Activated T-helper 17 cell treated with anti-CD3 and anti-CD28 coated beads, Interleukin-2, amount 50 U/mL, for 72 hours (primary cell): ENCODE measurements around the gene CLEC16A. TPM values are rescaled to one million over a fixed set of nuclear protein-coding genes. Genes with fewer than 3 reads are reported as not detected.

ENCODE experiments used
- ATAC-seq: fragments of 150-1000 bp; cut with Tn5 transposase; replicated peaks from 2 replicates; pipeline ENCODE4 v1.10.0; 2021; ENCODE audit warnings: mild to moderate bottlenecking, moderate library complexity
- H3K27ac Mint-ChIP-seq: one replicate; pipeline ENCODE4 v1.8.0; 2022; ENCODE audit warnings: mixed read lengths
- H3K27me3 Mint-ChIP-seq: one replicate; pipeline ENCODE4 v1.8.0; 2022; ENCODE audit warnings: mixed read lengths
- H3K36me3 Mint-ChIP-seq: one replicate; pipeline ENCODE4 v1.8.0; 2022; ENCODE audit warnings: low read depth, mild to moderate bottlenecking, mixed read lengths
- H3K4me1 Mint-ChIP-seq: one replicate; pipeline ENCODE4 v1.8.0; 2022; ENCODE audit warnings: mixed read lengths
- H3K4me3 Mint-ChIP-seq: one replicate; pipeline ENCODE4 v1.8.0; 2022; ENCODE audit warnings: mild to moderate bottlenecking, mixed read lengths
- H3K9me3 Mint-ChIP-seq: one replicate; pipeline ENCODE4 v1.8.0; 2022; ENCODE audit warnings: mixed read lengths
- total RNA-seq, 2 donors: library from RNA; stranded (reverse); gene quantifications; one replicate each; pipeline ENCODE4 v1.2.3, GENCODE V29; 2022

CLEC16A gene
- total RNA-seq, 2 donors from 2014 or later: 24.3 to 24.8 TPM

DNA sequence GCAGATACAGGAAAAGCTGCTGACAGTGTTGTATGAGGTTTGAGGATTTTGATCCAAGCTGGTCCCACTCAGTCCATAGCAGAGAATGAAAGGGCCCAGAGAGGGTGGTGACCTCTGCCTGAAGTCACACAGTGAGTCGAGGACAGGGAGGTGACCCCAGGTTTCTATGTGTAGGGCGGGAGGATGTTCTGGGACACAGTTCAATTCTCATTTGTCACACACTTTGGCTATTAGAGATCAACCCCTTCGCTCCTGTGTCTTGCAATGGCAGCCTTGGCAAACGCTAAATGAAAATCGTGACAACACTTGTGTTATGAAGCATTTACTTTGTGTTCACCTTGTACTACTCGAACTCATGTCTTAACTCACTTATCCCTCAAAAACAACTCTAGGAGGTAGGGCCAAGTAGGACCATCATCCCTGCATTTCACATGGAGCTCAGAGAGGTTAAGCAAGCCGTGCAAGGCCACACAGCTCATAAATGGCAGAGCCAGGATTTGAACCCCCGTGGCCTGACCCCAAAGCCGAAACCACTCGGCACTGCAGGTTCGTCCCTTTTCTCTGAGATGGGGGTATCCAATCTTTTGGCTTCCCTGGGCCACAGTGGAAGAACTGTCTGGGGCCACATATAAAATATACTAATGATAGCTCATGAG is 12.3 kb upstream of the CLEC16A start:
- ATAC-seq: no peak
- peaks cover 78% of the 10 kb centered on the region for H3K36me3 Mint-ChIP-seq
- no peaks in the 10 kb centered on the region for H3K27me3 Mint-ChIP-seq
- H3K4me1 Mint-ChIP-seq: peaks cover 19% of the 10 kb centered on the region
- no peak overlapping the region for H3K4me3 Mint-ChIP-seq
- no peak overlapping the region for H3K27ac Mint-ChIP-seq
- no peaks in the 10 kb centered on the region for H3K9me3 Mint-ChIP-seq

DNA sequence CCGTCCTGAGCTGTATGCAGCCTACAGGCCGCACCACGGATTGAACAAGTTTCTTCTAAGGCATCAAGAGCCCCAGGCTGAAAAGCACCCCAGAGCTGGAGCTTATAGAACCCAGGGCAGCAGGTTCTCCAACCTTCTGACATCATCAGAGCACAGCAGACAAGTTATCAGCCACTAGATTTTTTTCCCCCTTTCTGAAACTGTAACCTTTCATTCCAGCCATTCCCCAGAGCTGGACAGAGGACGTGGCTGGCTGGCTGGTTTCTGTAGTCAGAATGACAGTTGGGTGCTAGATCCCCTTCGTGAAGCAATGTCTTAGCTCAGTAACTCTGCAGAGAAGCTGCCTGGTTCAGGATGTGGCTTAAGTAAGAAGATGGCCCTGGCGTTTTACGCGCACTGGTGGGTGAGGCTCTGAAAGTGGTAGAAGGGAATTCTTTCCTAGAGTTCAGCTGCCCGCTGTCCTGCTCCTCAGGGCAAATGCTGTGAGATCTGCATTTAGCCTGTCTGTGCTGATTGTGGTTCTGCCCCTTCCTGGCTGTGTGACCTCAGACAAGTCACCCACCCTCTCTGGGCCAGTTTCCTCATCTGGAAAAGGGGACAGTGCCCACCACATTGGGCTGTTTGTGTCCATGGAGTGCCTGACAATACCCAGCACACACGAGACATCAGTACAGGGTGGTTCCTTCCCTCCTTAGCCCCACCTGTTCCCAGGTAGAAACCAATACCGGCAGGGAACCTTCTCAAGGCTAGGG is 11.2 kb upstream of the CLEC16A start:
- H3K9me3 Mint-ChIP-seq: no peaks in the 10 kb centered on the region
- H3K27me3 Mint-ChIP-seq: no peaks in the 10 kb centered on the region
- no peak for ATAC-seq
- peaks cover 78% of the 10 kb centered on the region for H3K36me3 Mint-ChIP-seq
- peak overlapping the region; percentile 43 for H3K27ac Mint-ChIP-seq
- H3K4me3 Mint-ChIP-seq: no peak overlapping the region
- H3K4me1 Mint-ChIP-seq: peaks cover 25% of the 10 kb centered on the region

- no peak for ATAC-seq
- Mint-ChIP-seq H3K27me3 (no peaks in the 10 kb centered on the region), H3K36me3 (peaks cover 78% of the 10 kb centered on the region), H3K9me3 (no peaks in the 10 kb centered on the region), H3K27ac (peak overlapping the region; percentile 43), H3K4me3 (no peak overlapping the region), H3K4me1 (peaks cover 32% of the 10 kb centered on the region)
Observed at GRCh38 chr16:10933865-10934264, 10.5 kb upstream of the CLEC16A start.

DNA sequence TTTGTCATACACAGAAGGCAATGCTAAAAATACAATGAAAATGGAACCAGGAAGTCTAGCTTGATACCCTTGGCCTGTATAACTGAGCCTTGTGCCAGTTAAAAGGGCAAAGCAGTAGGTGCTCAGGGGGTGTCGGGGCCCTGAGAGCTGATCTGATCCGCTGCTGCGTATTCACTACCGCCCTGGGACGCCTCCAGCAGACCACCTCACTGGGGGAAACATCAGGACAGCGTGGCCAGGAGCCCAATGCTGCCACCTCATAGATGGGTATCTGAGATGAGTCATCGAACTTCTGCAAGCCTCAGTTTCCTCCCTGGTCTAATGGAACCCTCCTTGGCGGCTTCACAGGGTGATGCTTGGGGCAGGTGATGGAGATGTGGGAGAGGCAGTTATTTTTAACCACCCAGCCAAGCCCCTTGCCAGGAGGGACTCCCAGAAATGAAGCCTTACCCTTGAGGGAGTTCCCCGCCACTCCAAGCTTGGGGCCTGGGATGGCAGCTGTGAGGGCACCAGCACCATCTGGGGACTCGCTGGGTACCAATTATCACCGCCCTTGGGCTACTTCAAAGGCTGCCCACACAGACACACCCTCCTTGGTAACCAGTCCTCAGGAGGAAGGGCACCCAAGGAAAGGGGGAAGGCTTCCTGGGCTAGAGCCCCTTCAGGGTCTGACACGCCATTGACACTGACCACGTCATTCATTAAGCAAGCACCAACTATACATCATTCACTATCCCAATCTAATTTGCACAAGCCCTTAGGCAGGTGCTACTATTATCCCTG is 9.8 kb upstream of the CLEC16A start:
- peaks cover 84% of the 10 kb centered on the region for H3K36me3 Mint-ChIP-seq
- peaks cover 39% of the 10 kb centered on the region for H3K4me1 Mint-ChIP-seq
- no peaks in the 10 kb centered on the region for H3K9me3 Mint-ChIP-seq
- ATAC-seq: no peak
- H3K4me3 Mint-ChIP-seq: no peak overlapping the region
- H3K27me3 Mint-ChIP-seq: no peaks in the 10 kb centered on the region
- peak overlapping the region; percentile 43 for H3K27ac Mint-ChIP-seq

- Mint-ChIP-seq H3K27me3 (no peaks in the 10 kb centered on the region), H3K36me3 (peaks cover 85% of the 10 kb centered on the region), H3K4me1 (peaks cover 45% of the 10 kb centered on the region), H3K9me3 (no peaks in the 10 kb centered on the region), H3K27ac (peak overlapping the region; percentile 6), H3K4me3 (no peak overlapping the region)
- ATAC-seq: no peak
Observed at GRCh38 chr16:10935226-10935915, 9.0 kb upstream of the CLEC16A start.

DNA sequence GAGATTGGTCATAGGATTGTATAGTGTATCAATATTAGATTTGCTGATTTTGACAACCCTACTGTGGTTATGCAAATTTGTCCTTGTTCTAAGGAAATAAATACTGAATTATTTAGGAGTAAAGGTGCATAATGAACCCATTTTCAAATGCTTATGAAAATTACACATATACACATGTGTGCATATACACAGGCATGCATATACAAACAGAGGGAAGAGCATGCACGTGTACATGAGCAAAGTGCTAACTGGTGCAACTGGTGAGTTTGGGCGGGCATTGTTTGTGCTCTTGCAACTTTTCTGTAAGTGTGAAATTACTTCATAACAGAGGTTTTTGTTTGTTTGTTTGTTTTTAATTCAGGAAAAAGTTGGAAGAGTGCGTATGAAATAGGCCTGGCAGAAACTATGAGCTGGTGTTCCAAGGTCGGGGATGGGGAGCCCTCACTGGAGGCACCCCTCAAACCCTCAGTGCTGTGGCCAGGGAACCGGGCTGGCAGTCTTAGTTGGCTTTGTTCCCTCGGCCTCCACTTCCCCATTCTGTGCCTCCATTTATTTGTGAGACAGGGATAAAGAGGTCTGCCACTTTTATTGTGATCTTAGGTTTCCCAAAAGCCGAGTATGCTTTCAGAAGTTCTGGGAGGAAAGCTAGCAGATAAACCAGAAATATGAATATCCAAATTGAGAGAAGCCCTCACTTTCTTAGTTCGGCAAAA is 7.9 kb upstream of the CLEC16A start:
- Mint-ChIP-seq H3K27ac (peak overlapping the region; percentile 76), H3K36me3 (peaks cover 83% of the 10 kb centered on the region), H3K9me3 (no peaks in the 10 kb centered on the region), H3K4me3 (peak overlapping the region; percentile 90), H3K4me1 (peaks cover 52% of the 10 kb centered on the region), H3K27me3 (no peaks in the 10 kb centered on the region)
- ATAC-seq: no peak

GRCh38 chr16:10937068-10937859 is 7.1 kb upstream of the CLEC16A start:
- no peaks in the 10 kb centered on the region for H3K9me3 Mint-ChIP-seq
- peak overlapping the region; percentile 76 for H3K27ac Mint-ChIP-seq
- peaks cover 75% of the 10 kb centered on the region for H3K36me3 Mint-ChIP-seq
- H3K4me1 Mint-ChIP-seq: peaks cover 52% of the 10 kb centered on the region
- no peaks in the 10 kb centered on the region for H3K27me3 Mint-ChIP-seq
- no peak for ATAC-seq
- peak overlapping the region; percentile 90 for H3K4me3 Mint-ChIP-seq

- peaks cover 69% of the 10 kb centered on the region for H3K36me3 Mint-ChIP-seq
- no peaks in the 10 kb centered on the region for H3K27me3 Mint-ChIP-seq
- peak overlapping the region; percentile 90 for H3K4me3 Mint-ChIP-seq
- no peaks in the 10 kb centered on the region for H3K9me3 Mint-ChIP-seq
- H3K27ac Mint-ChIP-seq: peak overlapping the region; percentile 76
- ATAC-seq: peak; percentile 74
- peaks cover 52% of the 10 kb centered on the region for H3K4me1 Mint-ChIP-seq
Observed at GRCh38 chr16:10938321-10938720, 6.0 kb upstream of the CLEC16A start.

GRCh38 chr16:10938796-10939648 is 5.3 kb upstream of the CLEC16A start:
- H3K9me3 Mint-ChIP-seq: no peaks in the 10 kb centered on the region
- peaks cover 52% of the 10 kb centered on the region for H3K4me1 Mint-ChIP-seq
- H3K4me3 Mint-ChIP-seq: peak overlapping the region; percentile 90
- H3K27me3 Mint-ChIP-seq: no peaks in the 10 kb centered on the region
- peaks cover 62% of the 10 kb centered on the region for H3K36me3 Mint-ChIP-seq
- ATAC-seq: no peak
- H3K27ac Mint-ChIP-seq: peak overlapping the region; percentile 76

DNA sequence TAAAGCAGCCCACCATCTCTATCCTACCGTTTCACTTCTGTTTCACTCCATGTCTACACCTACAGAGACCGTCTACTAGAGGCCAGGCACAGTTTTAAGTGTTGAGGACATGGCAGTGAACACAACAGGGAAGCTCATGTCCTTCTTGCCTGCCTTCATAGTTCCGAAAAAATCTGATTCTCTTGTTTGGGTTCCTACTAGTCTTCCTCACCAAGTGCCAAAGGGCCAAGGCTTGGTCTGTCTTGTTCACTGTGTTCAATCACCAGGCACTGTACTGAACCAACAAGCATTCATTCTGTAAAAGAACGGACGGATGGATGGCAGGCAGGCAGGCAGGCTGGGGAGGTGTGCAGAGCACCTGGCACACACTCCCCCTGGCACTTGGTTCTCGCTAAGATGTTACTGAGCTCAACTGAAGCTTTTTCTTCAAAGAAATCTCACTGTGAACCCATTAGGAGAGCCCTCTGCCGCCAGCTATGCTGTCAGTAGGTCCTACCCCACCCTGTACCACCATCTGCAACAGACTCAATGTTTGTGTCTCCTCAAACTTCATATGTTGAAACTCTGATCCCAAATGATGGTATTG is 4.6 kb upstream of the CLEC16A start:
- Mint-ChIP-seq H3K27ac (peak overlapping the region; percentile 68), H3K4me3 (peak overlapping the region; percentile 90), H3K4me1 (peaks cover 52% of the 10 kb centered on the region), H3K36me3 (peaks cover 57% of the 10 kb centered on the region), H3K27me3 (no peaks in the 10 kb centered on the region), H3K9me3 (no peaks in the 10 kb centered on the region)
- no peak for ATAC-seq

DNA sequence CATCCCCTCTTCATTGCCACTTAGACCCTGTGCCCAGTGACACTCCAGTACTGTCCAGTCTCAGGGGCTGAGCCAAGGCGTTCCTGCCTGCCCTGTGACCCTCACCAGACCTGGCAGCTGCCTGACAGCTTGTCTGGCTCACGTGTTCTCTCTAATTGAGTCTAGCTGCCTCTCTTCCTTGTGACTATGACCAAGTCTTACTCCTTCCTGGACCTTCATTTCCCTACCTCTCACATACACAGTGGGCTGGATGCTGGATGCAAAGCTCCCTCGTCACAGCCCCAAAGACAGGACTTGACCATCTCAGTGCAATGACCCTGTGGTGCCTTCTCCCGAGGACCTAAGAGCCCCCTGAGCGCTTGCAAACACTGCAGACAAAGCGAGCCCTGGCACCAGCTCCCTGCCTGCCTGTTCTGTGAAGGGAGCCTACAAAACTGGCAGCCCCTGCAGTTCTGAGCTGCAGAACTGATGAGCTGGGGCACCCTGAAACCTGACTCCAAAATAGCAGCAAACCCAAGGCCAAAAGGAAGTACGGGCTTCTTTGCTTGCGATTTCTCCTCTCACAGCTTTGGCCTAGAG is 3.8 kb upstream of the CLEC16A start:
- no peaks in the 10 kb centered on the region for H3K9me3 Mint-ChIP-seq
- H3K36me3 Mint-ChIP-seq: peaks cover 49% of the 10 kb centered on the region

More for the DNA sequence above, 3.8 kb upstream of the CLEC16A start:
- ATAC-seq: no peak
- peak overlapping the region; percentile 68 for H3K27ac Mint-ChIP-seq
- no peaks in the 10 kb centered on the region for H3K27me3 Mint-ChIP-seq
- H3K4me1 Mint-ChIP-seq: peaks cover 53% of the 10 kb centered on the region
- peak overlapping the region; percentile 90 for H3K4me3 Mint-ChIP-seq
